ENCODE results near the gene RHOT2.

Gene RHOT2

GRCh38 chr16:716768-717325, 48.9 kb downstream of the RHOT2 start:
- DNase-seq = no peak

GRCh38 chr16:717450-718245, 49.7 kb downstream of the RHOT2 start:
- no peak for DNase-seq

DNA sequence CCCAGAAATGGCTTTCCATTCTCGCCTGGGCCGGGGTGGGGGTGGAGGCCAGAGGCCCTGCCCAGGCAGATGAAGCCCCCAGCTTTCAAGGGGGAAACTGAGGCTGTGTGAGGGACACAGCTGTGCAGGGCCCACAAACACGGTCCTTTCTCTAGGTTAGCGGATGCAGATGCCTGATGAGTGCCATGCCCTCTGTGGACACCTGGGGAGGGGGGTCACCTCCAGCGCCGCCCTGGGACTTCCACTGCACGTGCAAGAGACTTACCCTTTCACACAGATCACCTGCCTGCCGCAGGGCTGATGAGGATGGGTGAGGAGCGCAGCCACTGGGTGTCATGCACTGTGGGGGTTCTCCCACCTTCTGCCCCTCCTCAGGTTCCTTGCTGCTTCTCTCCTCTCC, 50.5 kb downstream of the RHOT2 start:
- DNase-seq = no peak

- DNase-seq = no peak
These were observed 51.0 kb downstream of the RHOT2 start for GRCh38 chr16:718922-719321.

GRCh38 chr16:719815-720446, 52.0 kb downstream of the RHOT2 start:
- no peak for DNase-seq

GRCh38 chr16:720447-720989, 52.6 kb downstream of the RHOT2 start:
- peak; percentile 74 for DNase-seq

DNA sequence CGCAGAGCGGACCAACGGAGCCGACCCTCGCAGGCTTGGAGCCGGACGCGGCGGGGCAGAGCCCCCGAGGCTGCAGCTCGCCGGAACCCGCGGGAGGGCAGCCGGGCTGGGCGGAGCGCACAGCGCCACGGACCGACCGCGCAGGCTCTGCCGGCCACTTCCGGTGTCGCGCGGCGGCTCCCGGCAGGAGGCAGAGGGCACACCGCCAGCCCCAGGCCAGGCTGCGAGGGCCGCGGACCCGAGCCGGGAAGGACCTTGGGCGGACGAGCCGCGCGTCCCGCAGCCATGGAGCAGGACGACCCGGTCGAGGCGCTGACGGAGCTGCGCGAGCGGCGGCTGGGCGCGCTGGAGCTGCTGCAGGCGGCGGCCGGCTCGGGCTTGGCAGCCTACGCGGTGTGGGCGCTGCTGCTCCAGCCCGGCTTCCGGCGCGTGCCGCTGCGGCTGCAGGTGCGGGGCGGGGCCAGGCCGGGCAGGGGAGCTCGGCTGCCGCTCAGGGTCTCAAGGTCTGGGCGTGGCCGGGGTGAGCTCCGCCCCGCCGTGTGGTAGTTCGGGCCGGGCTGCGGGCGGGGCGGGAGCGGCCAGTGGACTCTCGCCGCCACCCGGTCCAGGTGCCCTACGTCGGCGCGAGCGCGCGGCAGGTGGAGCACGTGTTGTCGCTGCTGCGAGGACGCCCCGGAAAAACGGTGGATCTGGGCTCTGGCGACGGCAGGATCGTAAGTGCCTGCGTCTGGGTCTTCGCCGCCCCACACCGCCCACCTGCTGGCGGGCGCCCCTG, 53.2 kb downstream of the RHOT2 start, which contains the start of gene ANTKMT:
Gene ANTKMT (plus strand): TSS at position 157 of the 775 bp plus-strand sequence. CDS start 129 bp downstream, at position 286.
- peak; percentile 76 for DNase-seq

- DNase-seq = no peak
These were observed 54.0 kb downstream of the RHOT2 start for GRCh38 chr16:721765-722540.

DNA sequence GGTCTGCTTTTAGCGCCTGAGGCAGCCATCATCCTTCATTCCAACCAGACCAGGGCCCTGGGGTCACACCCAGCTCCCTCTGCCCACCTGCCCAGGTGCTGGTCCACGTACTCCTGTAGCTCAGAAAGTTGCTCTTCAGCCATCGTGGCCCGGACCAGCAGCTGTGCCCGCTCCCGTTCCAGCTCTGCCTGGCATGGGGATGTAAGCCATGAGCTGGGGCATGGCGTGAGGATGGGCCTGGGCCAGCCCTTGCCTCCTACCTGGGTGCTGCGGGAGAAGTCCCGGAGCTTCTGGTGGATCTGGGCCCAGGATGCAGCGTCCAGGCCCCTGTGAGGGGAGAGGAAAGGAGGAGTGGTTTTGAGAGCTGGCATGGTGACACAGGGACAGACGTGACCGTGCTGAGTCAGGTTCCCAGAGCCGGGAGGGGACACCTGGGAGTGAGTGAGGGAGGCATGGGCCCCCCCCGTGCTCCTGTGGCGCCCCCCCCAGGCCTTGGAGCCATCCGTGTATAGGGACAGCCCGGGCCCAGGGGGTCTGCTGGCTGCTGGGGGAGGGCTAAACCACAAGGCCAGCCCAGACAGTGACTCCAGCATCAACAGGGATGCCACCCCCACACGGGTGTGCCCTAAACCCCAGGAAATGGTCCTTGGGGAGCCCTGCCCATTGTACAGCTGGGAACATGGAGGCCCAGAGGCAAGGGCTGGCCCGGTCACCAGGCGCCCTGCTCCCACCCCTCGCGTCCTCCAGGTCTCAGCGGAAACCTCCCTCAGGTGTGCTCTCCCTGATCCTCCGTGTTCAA, 55.1 kb downstream of the RHOT2 start:
- DNase-seq = no peak

GRCh38 chr16:723695-724094, 55.8 kb downstream of the RHOT2 start:
- no peak for DNase-seq
